GM21619 (cell line): ENCODE data around the gene SH3BP5.
A peak's percentile ranks its signal among the peaks of the same experiment; 100 is the strongest.

ENCODE experiments used
- ATAC-seq: cut with Tn5 transposase; IDR thresholded peaks from one replicate; pipeline ENCODE4 v1.9.1; 2021; ENCODE audit not compliant: unreplicated experiment

SH3BP5 gene

DNA sequence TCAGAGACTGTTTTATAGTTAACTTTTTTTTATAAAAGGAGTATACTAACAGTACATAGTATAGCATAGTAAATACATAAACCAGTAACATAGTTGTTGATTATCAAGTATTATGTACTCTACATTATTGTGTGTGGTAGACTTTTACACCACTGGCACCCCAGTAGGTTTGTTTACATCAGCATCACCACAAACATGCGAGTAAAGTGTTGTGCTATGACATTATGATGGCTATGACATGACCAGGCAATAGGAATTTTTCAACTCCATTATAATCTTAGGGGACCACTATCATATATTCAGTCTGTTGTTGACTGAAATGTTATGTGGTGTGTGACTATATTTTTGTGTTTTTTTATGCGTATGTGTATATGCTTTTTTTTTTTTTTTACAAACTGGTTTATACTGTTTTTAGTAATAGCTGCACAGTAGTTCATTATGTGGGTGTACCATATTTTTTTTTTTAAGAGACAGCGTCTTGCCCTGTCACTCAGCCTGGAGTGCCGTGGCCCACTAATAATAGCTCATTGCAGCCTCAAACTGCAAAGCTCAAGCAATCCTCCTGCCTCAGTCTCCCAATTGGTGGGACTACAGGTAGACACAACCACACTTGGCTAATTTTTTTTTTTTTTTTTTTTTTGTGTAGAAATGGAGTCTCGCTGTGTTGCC, 124.4 kb downstream of the SH3BP5 start:
- ATAC-seq: no peak

DNA sequence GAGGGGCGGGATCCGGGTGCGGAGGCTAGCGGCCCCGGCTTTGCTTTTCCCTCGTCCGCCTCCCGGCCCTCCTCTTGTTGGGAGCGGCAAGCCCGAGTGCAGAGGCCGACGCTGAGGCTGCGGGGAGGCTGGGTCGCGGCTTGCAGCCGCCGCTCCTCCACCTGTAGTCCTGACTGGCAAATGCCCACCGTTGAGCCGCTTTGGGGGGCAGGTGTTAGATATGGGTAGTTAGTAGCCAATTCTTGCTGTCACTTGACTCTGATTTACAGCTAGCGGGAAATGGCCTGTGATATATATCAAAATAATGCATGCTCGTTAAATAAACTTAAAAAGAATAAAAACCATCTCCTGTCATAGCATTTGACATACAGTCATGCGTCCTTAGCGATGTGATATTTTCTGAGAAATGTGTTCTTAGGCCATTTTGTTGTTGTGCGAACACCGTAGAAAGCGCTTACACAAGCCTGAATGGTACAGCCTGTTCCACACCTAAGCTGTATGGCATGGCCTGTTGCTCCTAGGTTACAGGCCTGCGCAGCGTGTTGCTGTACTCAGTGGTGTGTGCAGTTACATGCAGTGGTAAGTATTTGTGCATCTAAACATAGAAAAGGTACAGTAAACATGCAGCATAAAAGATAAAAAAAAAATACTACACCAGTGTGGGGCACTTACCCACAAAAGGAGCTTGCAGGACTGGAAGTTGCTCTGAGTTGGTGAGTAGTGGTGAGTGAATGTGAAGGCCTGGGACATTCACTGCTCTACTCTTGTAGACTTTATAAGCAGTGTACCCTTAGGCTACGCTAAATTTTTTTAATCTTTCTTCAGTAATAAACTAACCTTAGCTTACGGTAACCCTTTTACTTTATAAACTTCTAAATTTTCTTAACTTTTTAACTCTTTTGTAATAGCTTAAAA, 125.5 kb downstream of the SH3BP5 start:
- ATAC-seq: no peak

DNA sequence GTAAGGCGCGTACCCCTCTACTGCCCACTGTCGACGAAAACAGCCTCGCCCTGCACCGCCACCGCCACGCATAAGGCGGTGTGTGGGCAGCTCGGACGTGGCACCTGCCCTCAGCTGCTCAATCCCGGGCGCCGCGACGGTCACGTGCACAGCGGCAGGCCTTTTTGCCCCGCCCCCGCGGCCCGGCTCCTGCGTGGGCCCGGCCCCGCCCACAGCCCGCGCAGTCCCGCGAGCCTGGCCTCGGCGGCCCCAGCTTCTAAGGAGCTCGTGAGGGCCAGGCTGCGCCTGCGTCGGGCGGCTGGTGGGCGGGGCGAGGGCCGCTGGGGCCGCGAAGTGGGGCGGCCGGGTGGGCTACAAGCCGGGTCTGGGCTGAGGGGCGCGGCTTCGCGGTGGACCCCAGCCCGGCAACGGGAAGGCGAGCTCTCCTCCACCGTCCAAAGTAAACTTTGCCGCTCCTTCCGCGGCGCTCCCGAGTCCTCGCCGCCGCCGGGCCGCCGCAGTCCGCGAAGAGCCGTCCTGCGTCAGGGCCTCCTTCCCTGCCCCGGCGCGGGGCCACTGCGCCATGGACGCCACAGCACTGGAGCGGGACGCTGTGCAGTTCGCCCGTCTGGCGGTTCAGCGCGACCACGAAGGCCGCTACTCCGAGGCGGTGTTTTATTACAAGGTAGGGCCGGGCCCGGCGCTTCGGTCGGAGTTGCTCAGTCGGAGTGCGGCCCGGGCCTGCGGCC, 126.3 kb downstream of the SH3BP5 start, which contains the start of gene CAPN7:
Gene CAPN7 (plus strand): TSS at position 313 of the 728 bp plus-strand sequence. CDS start 250 bp downstream, at position 563.
- peak; percentile 81 for ATAC-seq

DNA sequence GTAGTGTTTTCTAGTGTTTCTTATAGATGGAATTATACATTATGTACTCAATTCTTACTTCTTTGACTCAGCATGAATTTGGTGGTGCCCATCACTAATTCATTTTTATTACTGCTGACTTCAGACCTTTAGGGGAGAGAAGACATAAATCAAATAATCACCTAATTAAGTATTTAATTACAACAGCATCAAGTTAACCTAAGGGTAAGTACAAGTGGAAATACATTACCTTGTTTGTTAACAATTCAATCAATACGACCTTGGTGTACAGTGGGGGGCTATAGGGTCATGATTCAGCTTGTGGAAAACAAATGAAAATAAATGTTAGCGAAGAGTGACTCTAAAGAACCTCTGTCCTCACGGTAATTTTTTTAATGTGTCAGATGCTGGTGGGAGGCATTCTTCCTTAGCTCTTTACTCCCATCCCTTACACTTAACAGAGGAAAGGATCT, 126.9 kb downstream of the SH3BP5 start:
- ATAC-seq: no peak
